GM12892 (cell line): ENCODE measurements around the gene PIEZO1.

Experiments
- POLR2A ChIP-seq: IDR thresholded peaks from 2 replicates; pipeline ENCODE4 v1.6.1; 2011; ENCODE audit warnings: low read depth, low read length, control low read depth
- POLR2AphosphoS5 ChIP-seq: IDR thresholded peaks from 2 replicates; pipeline ENCODE4 v1.6.1; 2011; ENCODE audit warnings: low read depth, low read length, control low read depth
- TAF1 ChIP-seq: IDR thresholded peaks from 2 replicates; pipeline ENCODE4 v1.6.1; 2011; ENCODE audit warnings: low read depth, mild to moderate bottlenecking, control low read depth, low read length, borderline replicate concordance

DNA sequence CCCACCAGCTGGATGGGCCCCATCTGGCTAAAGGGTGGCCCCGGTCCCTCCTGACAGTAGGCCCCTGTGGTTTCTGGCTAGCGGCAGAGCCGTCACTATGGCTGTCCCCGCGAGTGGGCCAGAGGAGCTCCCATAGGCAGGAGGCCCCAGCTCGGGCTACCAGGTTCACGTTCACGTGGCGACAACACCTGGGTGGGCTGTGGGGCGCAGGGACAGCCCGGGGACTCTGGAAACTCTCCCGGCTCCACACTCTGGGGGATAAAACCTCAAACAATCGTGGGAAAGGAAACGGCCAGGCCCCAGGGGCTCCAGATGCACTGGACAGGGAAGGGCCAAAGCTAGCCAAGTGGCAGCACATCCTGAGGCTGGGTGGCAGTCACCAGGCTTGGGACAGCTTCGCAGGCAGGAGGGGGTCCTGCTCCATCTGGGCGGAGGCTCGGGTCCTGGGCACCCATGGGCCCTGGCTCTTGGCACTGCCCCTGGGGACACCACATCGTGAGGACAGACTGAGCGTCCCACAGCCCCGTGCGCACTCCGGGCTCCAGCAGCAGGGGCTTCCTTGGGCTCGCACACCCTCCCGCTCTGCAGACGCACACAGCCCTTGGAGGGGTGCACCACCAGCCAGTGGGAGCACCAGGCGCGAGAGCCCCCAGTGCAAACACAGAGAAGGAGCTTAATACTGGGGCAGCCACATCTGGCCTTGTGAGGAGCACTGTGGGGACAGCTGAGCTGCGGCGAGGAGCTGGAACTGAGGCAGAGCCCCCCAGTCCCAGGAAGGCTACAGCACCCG, 83.2 kb downstream of the PIEZO1 start:
- TF ChIP-seq POLR2A (no peak), TAF1 (no peak), POLR2AphosphoS5 (no peak)
